ENCODE results near the gene ZNF519. TPM values are rescaled to one million over a fixed set of nuclear protein-coding genes. Genes with fewer than 3 reads are reported as not detected.
"Not testable (repeated sequence)": the region's sequence is repeated elsewhere in the genome, so short reads cannot be mapped to it uniquely, and the experiment has no call there.

ZNF519 gene
- total RNA-seq, 1 donor from 2014 or later, result 65.7 TPM

DNA sequence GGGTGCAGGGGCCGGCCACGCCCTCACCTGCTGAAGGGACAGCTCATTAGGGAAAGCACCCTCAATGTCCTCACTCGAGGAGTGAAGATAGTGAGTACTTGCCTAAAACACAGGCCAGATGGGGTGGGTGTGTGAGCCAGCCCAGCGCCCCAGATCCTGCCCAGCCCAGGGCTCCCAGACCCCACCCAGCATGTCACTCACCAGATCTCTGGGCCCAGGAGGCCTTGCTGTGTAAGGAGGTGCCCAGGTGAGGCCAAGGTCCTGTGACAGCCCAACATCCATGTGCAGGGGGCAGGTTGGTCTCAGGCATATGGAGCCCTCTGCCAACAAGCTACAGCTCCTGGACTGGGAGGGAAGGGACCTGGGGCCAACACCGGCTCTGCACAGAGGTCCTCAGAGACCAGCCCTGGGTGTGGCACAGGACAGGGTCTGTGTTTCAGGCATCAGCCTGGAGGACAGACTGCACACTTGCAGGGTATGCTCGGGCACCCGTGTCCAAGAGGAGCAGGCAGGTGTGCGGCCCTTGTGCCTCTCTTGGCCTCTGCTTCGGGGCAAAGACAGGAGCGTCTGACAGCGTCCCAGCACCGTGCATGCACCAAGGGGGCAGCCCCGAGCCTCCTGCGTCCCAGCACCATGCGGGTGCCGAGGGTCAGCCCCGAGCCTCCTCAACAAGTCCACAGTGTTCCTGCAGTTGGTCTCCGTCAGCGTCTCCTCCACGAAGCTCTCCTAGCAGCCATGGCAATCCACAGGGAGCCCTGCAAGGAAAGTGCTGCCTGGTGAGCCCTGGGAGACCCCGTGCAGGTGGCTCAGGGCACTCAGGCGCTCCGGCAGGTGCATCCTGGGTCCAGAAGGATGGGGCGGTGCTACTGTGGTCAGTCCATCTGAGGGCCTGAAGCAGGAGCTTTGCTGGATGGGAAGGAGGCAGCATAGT, 16.0 kb upstream of the ZNF519 start:
- DNase-seq, result not testable (repeated sequence)

DNA sequence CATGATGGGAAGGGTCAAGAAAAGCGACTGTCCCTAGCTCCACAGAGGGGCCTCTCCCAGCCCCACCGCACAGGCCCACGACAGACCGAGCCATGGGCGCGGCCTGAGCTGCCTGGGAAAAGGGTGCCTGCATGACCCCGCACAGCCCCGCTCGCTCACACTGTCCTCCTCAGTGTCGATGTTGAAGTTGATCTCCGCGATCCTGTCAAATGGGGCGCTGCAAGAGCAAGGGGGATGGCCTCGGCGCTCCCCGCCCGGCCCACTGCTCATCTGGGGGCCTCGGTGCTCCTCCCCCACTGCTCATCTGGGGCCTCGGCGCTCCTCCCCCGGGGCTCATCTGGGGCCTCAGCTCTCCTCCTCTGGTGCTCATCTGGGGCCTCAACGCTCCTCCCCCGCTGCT, 14.5 kb upstream of the ZNF519 start:
- not testable (repeated sequence) for DNase-seq

DNA sequence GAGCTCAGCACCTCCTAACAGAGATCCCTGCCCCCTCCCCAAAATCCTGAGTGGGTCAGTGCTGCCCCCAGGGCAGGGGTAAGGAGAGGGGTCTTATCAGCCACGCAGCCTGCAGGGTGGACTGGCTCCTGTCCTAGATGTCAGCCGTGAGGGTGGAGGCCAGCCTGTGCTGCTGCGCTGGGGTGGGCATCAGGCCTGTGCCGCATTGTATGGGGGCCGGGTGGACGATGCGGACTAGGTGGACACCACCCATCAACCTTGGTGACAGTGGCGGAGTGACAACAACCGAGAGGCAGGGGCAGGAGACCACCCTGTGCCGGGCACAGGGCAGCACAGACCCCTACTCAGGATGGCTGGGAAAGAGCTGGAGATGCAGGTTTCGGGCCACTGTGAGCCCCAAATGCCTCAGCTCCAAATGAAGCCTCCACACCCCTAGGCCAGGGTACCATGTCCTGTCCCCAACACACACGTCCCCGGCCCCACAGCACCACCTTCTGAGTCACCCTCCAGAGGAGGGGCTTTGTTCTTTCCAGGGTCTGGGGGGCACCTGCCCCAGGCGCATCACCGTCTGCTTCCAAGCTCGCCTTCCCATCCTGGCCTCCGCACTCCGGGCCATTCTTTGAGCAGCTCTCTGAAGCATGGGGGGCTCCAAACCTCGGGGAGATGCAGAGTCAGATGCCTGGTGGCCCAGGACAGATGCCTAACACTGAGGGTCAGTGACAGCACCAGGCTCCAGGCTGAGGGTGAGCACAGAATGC, 13.5 kb upstream of the ZNF519 start:
- not testable (repeated sequence) for DNase-seq

DNA sequence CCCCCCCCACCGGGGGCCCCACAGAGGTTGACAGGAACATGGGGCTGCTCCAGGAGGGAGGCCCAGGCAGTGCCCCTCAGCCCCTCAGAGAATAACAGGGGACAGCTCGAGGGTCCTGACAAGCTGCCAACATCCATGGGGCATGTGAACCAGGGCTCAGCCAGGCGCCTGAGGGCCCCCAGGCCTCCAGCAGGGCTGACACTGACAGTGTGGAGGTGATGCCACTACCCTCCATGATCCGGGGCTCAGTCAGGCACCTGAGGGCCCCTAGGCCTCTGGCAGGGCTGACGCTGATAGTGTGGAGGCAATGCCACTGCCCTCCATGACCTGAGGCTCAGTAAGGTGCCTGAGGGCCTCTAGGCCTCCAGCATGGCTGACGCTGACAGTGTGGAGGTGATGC, 12.8 kb upstream of the ZNF519 start:
- not testable (repeated sequence) for DNase-seq

- DNase-seq, result no peak
These were observed 12.3 kb upstream of the ZNF519 start for GRCh38 chr18:14144628-14144895.

DNA sequence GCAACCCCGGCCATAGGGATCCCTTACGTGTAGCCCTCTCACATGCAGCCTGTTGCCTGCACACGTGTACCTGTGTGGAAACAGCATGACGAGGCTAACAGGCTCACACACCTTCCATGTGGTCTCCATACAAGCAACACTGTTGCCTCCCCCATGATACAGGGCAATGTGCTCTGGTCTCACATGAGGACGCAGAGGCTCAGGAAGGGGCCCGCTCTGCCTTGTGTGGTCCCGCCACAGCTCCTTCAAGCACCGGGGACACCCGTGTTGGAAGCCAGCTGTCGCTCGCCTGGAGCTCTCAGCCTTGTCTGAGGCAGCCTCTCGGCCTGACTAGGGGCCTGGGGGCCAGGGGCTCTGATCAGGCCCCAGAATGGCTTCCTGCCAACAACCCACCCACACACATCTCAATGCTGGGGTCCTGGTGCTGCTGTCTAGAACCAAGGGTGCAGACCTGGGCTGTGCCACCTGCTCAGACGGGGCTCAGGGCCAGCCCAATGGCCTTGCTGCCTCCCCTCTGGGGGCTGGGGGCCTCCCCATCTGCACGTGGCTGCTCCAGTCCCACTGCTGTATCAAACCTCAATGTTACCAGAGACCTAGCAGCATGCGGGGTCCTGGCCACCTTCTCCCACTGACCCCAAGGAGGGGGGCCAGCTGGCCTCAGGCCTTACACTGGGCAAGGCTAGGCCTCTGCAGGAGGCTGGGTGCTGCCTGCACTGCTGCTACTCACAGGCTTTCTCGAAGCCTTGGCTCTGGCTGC, 11.8 kb upstream of the ZNF519 start:
- not testable (repeated sequence) for DNase-seq

DNA sequence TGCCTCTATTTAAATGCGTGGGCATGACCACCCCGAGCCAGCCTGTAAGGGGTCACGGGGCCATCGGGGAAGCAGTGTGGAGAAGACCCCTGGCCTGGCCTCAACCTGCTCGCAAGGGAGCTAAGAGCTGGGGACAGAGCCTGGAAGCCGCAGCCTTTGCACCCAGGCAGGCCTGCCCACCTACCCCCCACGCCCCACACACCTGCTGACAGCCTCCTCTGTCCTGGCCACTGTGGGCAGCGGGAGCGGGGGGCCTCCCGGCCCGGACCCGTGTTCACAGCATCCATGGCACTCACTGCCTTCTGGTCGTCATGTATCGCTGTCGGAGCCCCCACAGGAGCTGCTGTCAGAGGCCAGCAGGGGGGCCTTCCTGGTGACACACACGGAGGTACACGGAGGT, 11.2 kb upstream of the ZNF519 start:
- not testable (repeated sequence) for DNase-seq

DNA sequence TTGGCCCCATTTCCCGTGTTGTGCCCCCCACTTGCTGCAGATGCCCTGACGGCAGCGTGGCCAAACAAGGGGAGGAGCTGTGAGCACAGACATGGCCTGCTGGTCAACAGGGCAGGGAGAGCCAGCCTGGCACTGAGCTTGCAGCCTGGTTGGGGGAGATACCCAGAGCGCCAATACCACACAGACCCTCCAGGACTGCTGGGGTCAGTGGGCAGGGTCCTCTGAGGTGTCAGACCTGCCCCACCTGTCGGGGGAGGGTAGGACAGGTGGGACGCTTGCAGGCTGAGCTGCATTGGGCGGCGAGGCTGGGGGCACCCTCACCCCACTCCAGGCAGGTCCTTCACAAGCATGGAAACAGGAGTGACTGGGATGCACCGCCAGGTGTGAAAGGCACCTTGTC, 9.9 kb upstream of the ZNF519 start:
- not testable (repeated sequence) for DNase-seq

- DNase-seq, result not testable (repeated sequence)
These were observed 7.3 kb upstream of the ZNF519 start for GRCh38 chr18:14139583-14139982.

DNA sequence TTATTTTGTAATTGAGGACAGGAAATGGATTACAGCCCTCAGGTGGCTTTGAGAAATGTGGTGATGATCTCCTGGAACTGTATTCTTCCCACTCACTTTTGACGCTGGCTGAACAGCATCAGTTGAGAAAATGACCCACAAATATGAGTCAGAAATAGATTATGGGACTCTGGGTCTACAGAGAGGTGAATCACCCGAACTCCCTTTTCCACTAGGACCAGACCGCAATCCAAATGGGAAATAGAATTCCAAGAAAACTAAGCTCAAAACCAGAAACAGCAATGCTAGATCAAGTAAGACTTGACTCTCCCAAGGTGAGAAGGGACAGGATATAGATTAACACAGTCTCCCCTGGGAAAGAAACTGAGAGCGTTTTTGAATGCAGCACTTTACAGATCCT, 5.7 kb upstream of the ZNF519 start:
- not testable (repeated sequence) for DNase-seq

GRCh38 chr18:14131696-14132270, 452 bp downstream of the ZNF519 start:
- DNase-seq, result not testable (repeated sequence)

DNA sequence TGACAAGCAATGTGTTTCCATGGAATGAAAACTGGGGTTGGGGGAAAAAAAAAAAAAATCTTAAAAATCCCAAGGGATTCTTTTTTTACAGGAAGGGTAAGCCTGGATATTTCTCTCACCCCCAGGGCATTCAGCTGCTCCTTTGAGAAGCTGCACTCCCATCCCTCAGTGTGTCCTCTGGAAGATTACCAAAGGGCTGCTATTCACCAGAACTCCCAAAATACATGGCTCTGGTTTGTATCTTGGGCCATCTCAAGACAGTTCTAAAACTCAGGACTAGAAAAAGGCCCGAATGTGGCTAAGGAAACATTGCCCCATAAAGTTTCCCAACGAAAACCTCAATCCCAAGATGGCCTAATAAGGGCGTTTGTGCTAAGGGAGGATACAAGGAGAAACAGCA, 1.4 kb downstream of the ZNF519 start:
- DNase-seq, result not testable (repeated sequence)

DNA sequence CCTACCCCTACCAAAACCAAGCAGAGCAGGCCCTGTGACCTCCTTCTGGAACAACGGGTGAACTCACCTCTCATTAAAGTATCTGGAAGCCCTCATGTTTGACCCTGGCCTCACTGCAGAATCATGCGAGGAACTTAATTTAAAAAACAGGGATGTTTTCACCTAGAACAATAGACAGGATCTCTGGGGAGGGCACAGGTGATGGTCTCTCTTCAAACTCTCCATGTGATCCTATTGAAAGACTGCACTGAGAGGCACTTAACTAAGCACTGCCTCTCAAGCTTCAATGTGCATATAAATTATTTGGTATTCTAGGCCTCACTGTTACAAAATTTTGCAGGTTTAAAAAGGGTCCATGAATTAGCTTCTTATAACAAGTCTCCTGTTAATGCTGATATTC, 7.5 kb downstream of the ZNF519 start:
- DNase-seq, result no peak

GRCh38 chr18:14122097-14122496, 10.1 kb downstream of the ZNF519 start:
- DNase-seq, result no peak

DNA sequence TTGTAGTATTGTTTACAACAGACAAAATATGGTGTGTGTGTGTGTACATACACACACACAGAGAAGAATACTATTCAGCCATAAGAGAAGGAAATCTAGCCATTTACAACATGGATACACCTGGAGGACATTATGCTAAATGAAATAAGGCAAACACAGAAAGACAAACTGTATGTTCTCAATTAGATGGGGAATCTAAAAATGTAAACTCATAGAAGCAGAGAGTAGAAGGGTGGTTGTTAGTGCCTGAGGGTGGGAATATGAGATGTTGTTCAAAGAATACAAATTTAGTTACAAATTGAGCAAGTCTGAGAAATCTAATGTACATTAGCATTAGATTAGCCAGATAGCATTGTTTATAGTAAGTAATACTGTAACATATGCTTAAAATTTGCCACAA, 11.3 kb downstream of the ZNF519 start:
- no peak for DNase-seq

DNA sequence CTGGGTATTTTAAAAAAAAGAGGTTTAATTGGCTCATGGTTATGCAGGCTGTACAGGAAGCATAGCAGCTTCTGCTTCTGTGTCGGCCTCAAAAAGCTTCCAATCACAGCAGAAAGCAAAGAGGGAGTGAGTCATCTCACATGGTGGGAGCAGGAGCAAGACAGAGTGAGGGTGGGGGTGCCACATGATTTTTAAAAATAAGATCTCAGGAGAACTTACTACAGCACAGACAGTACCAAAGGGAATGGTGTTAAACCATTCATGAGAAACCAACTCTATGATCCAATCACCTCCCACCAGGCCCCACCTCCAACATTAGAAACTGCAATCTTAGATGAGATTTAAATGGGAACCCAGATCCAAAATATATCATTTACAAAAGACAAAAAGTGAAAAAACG, 14.6 kb downstream of the ZNF519 start:
- peak; percentile 42 for DNase-seq

DNA sequence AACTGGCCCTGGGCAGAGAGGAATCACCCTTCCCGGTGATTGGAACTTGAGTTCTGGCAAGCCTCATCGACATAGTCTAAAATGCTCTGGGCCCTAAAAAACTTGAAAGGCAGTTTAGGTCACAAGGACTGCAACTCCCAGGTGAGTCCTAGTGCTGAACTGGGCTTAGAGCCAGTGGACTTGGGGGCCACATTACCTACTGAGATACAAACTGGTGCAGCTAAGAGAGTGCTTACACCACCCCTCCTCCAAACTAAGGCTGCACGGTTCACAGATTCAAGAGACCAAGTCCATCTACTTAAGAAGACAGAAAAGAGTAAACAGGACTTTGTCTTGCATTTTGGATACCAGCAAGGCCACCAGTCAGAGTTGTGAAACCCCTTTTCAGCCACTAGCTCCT, 25.3 kb downstream of the ZNF519 start:
- DNase-seq, result no peak

DNA sequence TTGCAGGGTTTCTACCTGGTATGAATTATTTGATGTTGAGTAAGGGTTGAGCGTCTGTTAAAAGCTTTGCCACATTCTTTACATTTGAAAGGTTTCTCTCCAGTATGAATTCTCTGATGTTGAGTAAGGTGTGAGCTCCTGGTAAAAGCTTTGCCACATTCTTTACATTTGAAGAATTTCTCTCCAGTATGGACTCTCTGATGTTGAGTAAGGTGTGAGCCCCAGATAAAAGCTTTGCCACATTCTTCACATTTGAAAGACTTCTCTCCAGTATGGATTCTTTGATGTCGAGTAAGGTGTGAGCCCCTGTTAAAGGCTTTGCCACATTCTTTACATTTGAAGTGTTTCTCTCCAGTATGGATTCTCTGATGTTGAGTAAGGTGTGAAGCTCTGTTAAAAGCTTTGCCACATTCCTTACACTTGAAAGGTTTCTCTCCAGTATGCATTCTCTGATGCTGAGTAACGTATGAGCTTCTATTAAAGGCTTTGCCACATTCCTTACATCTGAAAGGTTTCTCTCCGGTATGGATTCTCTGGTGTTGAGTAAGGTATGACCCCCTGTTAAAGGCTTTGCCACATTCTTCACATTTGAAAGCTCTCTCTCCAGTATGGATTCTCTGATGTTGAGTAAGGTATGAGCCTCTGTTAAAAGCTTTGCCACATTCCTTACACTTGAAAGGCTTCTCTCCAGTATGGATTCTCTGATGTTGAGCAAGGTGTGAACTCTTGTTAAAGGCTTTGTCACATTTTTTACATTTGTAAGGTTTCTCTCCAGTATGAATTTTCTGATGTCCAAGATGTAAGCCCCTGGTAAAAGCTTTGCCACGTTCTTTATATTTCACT, 27.1 kb downstream of the ZNF519 start:
- DNase-seq, result no peak

GRCh38 chr18:14104201-14104600, 28.0 kb downstream of the ZNF519 start:
- no peak for DNase-seq

DNA sequence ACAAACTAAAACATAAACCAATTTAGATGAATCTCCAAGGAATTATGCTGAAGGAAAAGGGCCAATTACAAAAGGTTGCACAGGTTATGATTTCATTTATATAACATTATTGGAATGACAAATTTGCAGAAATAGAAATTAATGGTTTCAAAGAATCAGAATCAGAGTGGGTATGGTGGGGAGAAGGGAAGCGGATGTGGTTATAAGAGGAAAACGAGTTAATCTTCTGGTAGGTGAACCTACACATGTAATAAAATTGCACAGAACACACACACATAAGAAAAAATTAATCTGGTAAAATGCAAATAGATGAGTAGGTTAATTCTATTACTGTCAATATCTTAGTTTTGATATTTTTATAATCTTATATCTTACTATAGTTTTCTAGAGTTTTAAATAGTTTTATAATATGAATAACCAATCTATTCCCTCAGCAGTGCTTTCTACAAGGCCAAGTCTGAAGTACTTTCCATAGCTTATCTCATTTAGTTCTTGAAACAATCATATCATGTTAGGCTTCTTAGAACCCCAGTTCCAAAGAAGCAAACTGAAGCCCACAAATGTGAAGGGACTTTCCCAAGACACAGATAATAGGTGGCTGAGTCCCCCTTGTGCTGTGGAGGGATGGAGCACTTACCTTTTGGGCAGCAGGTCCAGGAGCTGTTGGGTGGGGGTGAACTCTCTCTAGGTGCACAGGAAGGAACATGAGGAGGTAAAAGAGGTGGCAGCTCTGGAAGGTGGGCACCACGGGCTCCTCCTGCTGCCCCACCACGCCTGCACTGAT, 31.5 kb downstream of the ZNF519 start:
- no peak for DNase-seq

- no peak for DNase-seq
These were observed 33.8 kb downstream of the ZNF519 start for GRCh38 chr18:14098428-14098827.
